HepG2 (cell line): ENCODE measurements around the gene PCP4L1. TPM values are rescaled to one million over a fixed set of nuclear protein-coding genes. Genes with fewer than 3 reads are reported as not detected.

Source experiments
- ATAC-seq: fragments of 200-7000 bp; cut with Tn5 transposase; 3 replicates; pipeline ENCODE4 v1.9.1; 2020; ENCODE audit warnings: mild to moderate bottlenecking, moderate library complexity
- BruUV-seq: library from RNA; stranded (reverse); fragments of 400-500 nt; replicated peaks from 2 replicates; lab custom pipeline; 2021; lab: Mats Ljungman, UMichigan
- CTCF ChIA-PET: fragments of 300-600 bp; formaldehyde crosslinking; extraction: SDS; loops from one replicate; lab custom pipeline; 2021; ENCODE audit warnings: low total read pairs, inconsistent platforms, low intra/inter-chr PET ratio; lab: Yijun Ruan, JAX
- POLR2A ChIA-PET: fragments of 350-600 bp; sonication (Branson Sonifier 250); formaldehyde crosslinking; loops from one replicate; lab custom pipeline; 2020; ENCODE audit warnings: antibody characterized with exemption, inconsistent platforms; lab: Yijun Ruan, JAX
- DNase-seq: peaks from one replicate; pipeline ENCODE4 v3.0.0-alpha.2; 2015; ENCODE audit warnings: low spot score
- FAIRE-seq: peaks from 3 replicates; lab custom pipeline; 2011; peaks lifted over from hg19 to GRCh38; lab: Jason Lieb, UNC
- H2AFZ ChIP-seq: one replicate; pipeline ENCODE4 v1.6.1; 2011; ENCODE audit warnings: low read length, inconsistent platforms
- H3K27ac ChIP-seq: fragments of 300-600 bp; 3 replicates; pipeline ENCODE4 v1.8.0; 2011; ENCODE audit warnings: mixed run types, mild to moderate bottlenecking, mixed read lengths, low read length, inconsistent platforms; ENCODE audit not compliant: insufficient read depth; ENCODE audit errors: extremely low read length
- H3K27me3 ChIP-seq, 2 experiments: fragments of 200-600 bp in 1 of 2; 2 replicates in 1 of 2; 3 replicates in 1 of 2; pipeline versions ENCODE4 v1.6.0 to v1.8.0; 2011; ENCODE audit warnings: low read length in 2 of 2, mild to moderate bottlenecking in 2 of 2, moderate library complexity in 2 of 2, inconsistent platforms in 1 of 2; ENCODE audit not compliant: insufficient read depth in 2 of 2, control insufficient read depth in 1 of 2
- H3K36me3 ChIP-seq, 2 experiments: fragments of 200-600 bp in 1 of 2; replicated peaks in 1 of 2; 2 replicates in 1 of 2; 3 replicates in 1 of 2; pipeline versions ENCODE4 v1.5.1 to v1.8.0; 2011; ENCODE audit warnings: low read length in 2 of 2, inconsistent platforms in 1 of 2; ENCODE audit not compliant: insufficient read depth in 2 of 2, control insufficient read depth in 1 of 2
- H3K4me1 ChIP-seq: 2 replicates; pipeline ENCODE4 v1.5.1; 2012; ENCODE audit warnings: low read length, inconsistent platforms; ENCODE audit not compliant: insufficient read depth
- H3K4me2 ChIP-seq: 2 replicates; pipeline ENCODE4 v1.6.0; 2011; ENCODE audit warnings: low read depth, low read length, inconsistent platforms
- H3K4me3 ChIP-seq, 3 experiments: fragments of 200-600 bp in 1 of 3; sonication (generic), shearing (Covaris generic) in 1 of 3; replicated peaks in 1 of 3; 2 replicates each; pipeline ENCODE4 v1.5.1; 2011 to 2016; ENCODE audit warnings: low read length in 3 of 3, inconsistent platforms in 2 of 3, low read depth in 2 of 3, mild to moderate bottlenecking in 2 of 3, control low read depth in 1 of 3, mixed read lengths in 1 of 3; ENCODE audit not compliant: insufficient read depth in 1 of 3
- H3K79me2 ChIP-seq: one replicate; pipeline ENCODE4 v1.6.1; 2011; ENCODE audit warnings: low read length, inconsistent platforms; ENCODE audit not compliant: insufficient read depth
- H3K9ac ChIP-seq: 2 replicates; pipeline ENCODE4 v1.6.0; 2011; ENCODE audit warnings: mild to moderate bottlenecking, low read depth, low read length, inconsistent platforms; ENCODE audit not compliant: insufficient read depth
- H3K9me3 ChIP-seq: 2 replicates; pipeline ENCODE4 v1.5.1; 2012; ENCODE audit warnings: mild to moderate bottlenecking, low read length
- H4K20me1 ChIP-seq: 2 replicates; pipeline ENCODE4 v1.6.0; 2011; ENCODE audit warnings: inconsistent platforms, mild to moderate bottlenecking, low read length, moderate library complexity; ENCODE audit not compliant: insufficient read depth
- CHD4 ChIP-seq: fragments of 200-600 bp; sonication (generic); IDR thresholded peaks from 2 replicates; pipeline ENCODE4 v1.7.0; 2017; ENCODE audit warnings: mild to moderate bottlenecking, low read length, borderline replicate concordance
- DNMT3B ChIP-seq: conservative IDR thresholded peaks from 2 replicates; pipeline ENCODE4 v1.6.1; 2016; ENCODE audit warnings: missing biosample characterization, control low read depth
- GABPA ChIP-seq, 2 experiments: IDR thresholded peaks; 2 replicates each; pipeline ENCODE4 v1.6.1; 2011 to 2016; ENCODE audit warnings: low read depth in 2 of 2, low read length in 1 of 2, missing biosample characterization in 1 of 2, missing genetic modification characterization in 1 of 2
- IKZF4 ChIP-seq: sonication (generic); formaldehyde crosslinking; IDR thresholded peaks from 2 replicates; pipeline ENCODE4 v1.5.1; 2020; ENCODE audit warnings: borderline replicate concordance, mild to moderate bottlenecking, low read depth, missing genetic modification reagents; ENCODE audit errors: not compliant biosample characterization
- MEIS2 ChIP-seq: sonication (generic); formaldehyde crosslinking; IDR thresholded peaks from 2 replicates; pipeline ENCODE4 v1.9.0; 2021; ENCODE audit warnings: mild to moderate bottlenecking, missing genetic modification reagents
- NR3C1 ChIP-seq: sonication (generic); formaldehyde crosslinking; IDR thresholded peaks from 2 replicates; pipeline ENCODE4 v1.4.0; 2020; ENCODE audit warnings: missing genetic modification reagents
- RBM22 ChIP-seq: fragments of 200-400 bp; formaldehyde crosslinking; optimal IDR thresholded peaks from 2 replicates; pipeline ENCODE3; 2017; ENCODE audit warnings: mild to moderate bottlenecking, low read length, moderate library complexity
- TOE1 ChIP-seq: sonication (generic); formaldehyde crosslinking; IDR thresholded peaks from 2 replicates; pipeline ENCODE4 v1.4.0; 2020; ENCODE audit warnings: mild to moderate bottlenecking, missing genetic modification reagents
- XRCC5 ChIP-seq: fragments of 200-400 bp; formaldehyde crosslinking; optimal IDR thresholded peaks from 2 replicates; pipeline ENCODE3; 2017; ENCODE audit warnings: mild to moderate bottlenecking, low read length
- ZFP36 ChIP-seq: fragments of 150-350 bp; IDR thresholded peaks from 2 replicates; pipeline ENCODE4 v1.6.1; 2018; ENCODE audit warnings: borderline replicate concordance, low read length, low read depth; ENCODE audit not compliant: partially characterized antibody
- ZNF143 ChIP-seq: sonication (generic); formaldehyde crosslinking; IDR thresholded peaks from 2 replicates; pipeline ENCODE4 v1.4.0; 2020; ENCODE audit warnings: missing genetic modification reagents
- ZNF343 ChIP-seq: sonication (generic); formaldehyde crosslinking; IDR thresholded peaks from 2 replicates; pipeline ENCODE4 v1.4.0; 2020; ENCODE audit warnings: mild to moderate bottlenecking, missing genetic modification reagents
- WGBS: methylation state at CpG from one replicate; pipeline ENCODE4 v1.1.6; 2017; ENCODE audit warnings: low lambda C conversion rate; 5-methylcytosine and 5-hydroxymethylcytosine counted together
- in situ Hi-C: cut with HindIII; loops from 2 replicates; pipeline ENCODE4 v1.10.0; 2017; ENCODE audit warnings: low pct_unique_long_range_greater_than_20kb; ENCODE audit not compliant: extremely low pct_ligation_motif_present
- intact Hi-C: fragments of 100-400 bp; cut with micrococcal nuclease; formaldehyde crosslinking; loops from one replicate; pipeline ENCODE4 v1.10.0; 2022; ENCODE audit not compliant: unreplicated experiment
- polyA plus RNA-seq, 8 experiments: library from polyadenylated mRNA; depleted of rRNA in 3 of 8; stranded (reverse) in 7 of 8; unstranded in 1 of 8; fragments of >200 nt; fragmentation: Illumina TruSeq in 4 of 8; extraction: Trizol in 4 of 8; gene quantifications; 2 replicates each; pipeline versions ENCODE4 v1.2.1 to v1.2.3, GENCODE V29; 2011 to 2016; ENCODE audit warnings: low read depth in 4 of 8, missing spikeins in 1 of 8, mixed read lengths in 1 of 8; ENCODE audit not compliant: insufficient read depth in 1 of 8
- total RNA-seq, 5 experiments: library from RNA; depleted of rRNA; stranded (reverse); fragments of >200 nt; fragmentation: Illumina TruSeq; extraction: Trizol; gene quantifications; 2 replicates each; pipeline ENCODE4 v1.2.3, GENCODE V29; 2016; ENCODE audit warnings: low read depth in 1 of 5
- TF ChIP-seq, protein P1 (sequence below): fragments of 450-650 bp; IDR thresholded peaks from 2 replicates; pipeline ENCODE4 v1.6.1; 2017
- TF ChIP-seq, protein P2 (sequence below): sonication (generic); formaldehyde crosslinking; IDR thresholded peaks from 2 replicates; pipeline ENCODE4 v1.8.1; 2023; ENCODE audit warnings: mild to moderate bottlenecking, missing genetic modification reagents
- TF ChIP-seq, protein P3 (sequence below): sonication (generic); formaldehyde crosslinking; IDR thresholded peaks from 2 replicates; pipeline ENCODE4 v1.5.1; 2020; ENCODE audit warnings: mild to moderate bottlenecking, missing genetic modification reagents
- TF ChIP-seq, protein P4 (sequence below): sonication (generic); formaldehyde crosslinking; IDR thresholded peaks from 2 replicates; pipeline ENCODE4 v1.9.0; 2022; ENCODE audit warnings: low read depth, missing genetic modification reagents

Gene PCP4L1
- total and polyA plus RNA-seq, 2 of the 13 experiments (the other 11 are each of a cell fraction or from before 2014, with no cell fraction given) = 0.28 TPM; not detected in 1

DNA sequence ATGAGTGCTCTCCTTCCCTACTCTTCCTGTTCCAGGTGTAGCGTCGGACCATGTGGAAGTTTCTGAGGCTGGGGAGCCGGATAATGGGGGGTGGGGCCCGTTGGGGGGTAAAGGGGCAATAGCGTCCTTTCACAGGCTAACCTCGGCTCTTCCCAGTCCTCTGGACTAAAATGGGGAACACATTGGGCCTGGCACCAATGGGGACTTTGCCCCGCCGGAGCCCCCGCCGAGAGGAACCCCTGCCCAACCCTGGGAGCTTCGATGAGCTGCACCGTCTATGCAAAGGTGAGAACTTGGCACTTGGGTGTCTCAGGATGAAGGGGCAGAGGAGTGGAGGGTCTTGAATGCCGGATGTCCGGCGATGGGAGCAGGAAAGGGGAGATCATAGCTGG, 32.2 kb upstream of the PCP4L1 start:
- intact Hi-C loops = loop anchor here (2.0 to 5.0 kb wide), 2 partner anchors 64 to 86 kb away; partner anchors contain the start of gene SDHC
- Histone ChIP-seq H3K4me1 (peaks cover 53% of the 10 kb centered on the region), H3K9ac (peak overlapping the region; percentile 74), H3K9me3 (no peaks in the 10 kb centered on the region), H3K27me3 (no peaks in the 10 kb centered on the region; a peak in 1 of 5 replicates), H3K4me3 (peak overlapping the region; percentile 81 to 82 (median 81)), H4K20me1 (peaks cover 11% of the 10 kb centered on the region), H3K4me2 (peak overlapping the region; percentile 92), H3K36me3 (peaks cover 13 to 49% of the 10 kb centered on the region in 2 experiments), H3K79me2 (peaks cover 32% of the 10 kb centered on the region), H2AFZ (no peak overlapping the region), H3K27ac (peak overlapping the region; percentile 69)
- in situ Hi-C loops = loop anchor here (5.0 to 10.0 kb wide), 2 partner anchors 66 to 158 kb away; no protein-coding TSS in a partner anchor
- ChIA-PET CTCF (interaction anchor here (0.7 to 3.7 kb wide), 6 partner anchors 15 to 156 kb away, joined by 3 to 36 read pairs (median 8); no protein-coding TSS in a partner anchor), POLR2A (interaction anchor here (1.0 to 12.5 kb wide), 19 partner anchors 9 to 206 kb away, joined by 3 to 357 read pairs (median 9); partner anchors contain the start of genes ADAMTS4, CFAP126, DEDD and F11R)
- BruUV-seq = no TSS peak
- FAIRE-seq (no peak), ATAC-seq (no peak), DNase-seq (no peak)
- WGBS = 2% methylated on average over 12 of the region's 15 CpGs
- TF ChIP-seq GABPA (IDR thresholded peaks at IDR 0.05; ENCODE audit: low read depth, low read length) (0 out of 2 replicates have a peak, but pooled peaks have one; percentile 27), GABPA (CRISPR knock-in tag; IDR thresholded peaks at IDR 0.05; ENCODE audit: low read depth) (no peak), RBM22 (no peak), ZFP36 (no peak), IKZF4 (CRISPR knock-in tag) (no peak), ZNF143 (CRISPR knock-in tag) (no peak), ZNF343 (CRISPR knock-in tag) (no peak), MEIS2 (CRISPR knock-in tag) (no peak), CHD4 (no peak), NR3C1 (CRISPR knock-in tag) (no peak), XRCC5 (no peak), DNMT3B (CRISPR knock-in tag) (no peak), TOE1 (CRISPR knock-in tag) (no peak)
- TF ChIP-seq, protein P1, sequence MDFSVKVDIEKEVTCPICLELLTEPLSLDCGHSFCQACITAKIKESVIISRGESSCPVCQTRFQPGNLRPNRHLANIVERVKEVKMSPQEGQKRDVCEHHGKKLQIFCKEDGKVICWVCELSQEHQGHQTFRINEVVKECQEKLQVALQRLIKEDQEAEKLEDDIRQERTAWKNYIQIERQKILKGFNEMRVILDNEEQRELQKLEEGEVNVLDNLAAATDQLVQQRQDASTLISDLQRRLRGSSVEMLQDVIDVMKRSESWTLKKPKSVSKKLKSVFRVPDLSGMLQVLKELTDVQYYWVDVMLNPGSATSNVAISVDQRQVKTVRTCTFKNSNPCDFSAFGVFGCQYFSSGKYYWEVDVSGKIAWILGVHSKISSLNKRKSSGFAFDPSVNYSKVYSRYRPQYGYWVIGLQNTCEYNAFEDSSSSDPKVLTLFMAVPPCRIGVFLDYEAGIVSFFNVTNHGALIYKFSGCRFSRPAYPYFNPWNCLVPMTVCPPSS = no peak
- TF ChIP-seq, protein P2, sequence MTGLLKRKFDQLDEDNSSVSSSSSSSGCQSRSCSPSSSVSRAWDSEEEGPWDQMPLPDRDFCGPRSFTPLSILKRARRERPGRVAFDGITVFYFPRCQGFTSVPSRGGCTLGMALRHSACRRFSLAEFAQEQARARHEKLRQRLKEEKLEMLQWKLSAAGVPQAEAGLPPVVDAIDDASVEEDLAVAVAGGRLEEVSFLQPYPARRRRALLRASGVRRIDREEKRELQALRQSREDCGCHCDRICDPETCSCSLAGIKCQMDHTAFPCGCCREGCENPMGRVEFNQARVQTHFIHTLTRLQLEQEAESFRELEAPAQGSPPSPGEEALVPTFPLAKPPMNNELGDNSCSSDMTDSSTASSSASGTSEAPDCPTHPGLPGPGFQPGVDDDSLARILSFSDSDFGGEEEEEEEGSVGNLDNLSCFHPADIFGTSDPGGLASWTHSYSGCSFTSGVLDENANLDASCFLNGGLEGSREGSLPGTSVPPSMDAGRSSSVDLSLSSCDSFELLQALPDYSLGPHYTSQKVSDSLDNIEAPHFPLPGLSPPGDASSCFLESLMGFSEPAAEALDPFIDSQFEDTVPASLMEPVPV (CRISPR knock-in tag) = 0 out of 2 replicates have a peak, but pooled peaks have one; percentile 34
- TF ChIP-seq, protein P3, sequence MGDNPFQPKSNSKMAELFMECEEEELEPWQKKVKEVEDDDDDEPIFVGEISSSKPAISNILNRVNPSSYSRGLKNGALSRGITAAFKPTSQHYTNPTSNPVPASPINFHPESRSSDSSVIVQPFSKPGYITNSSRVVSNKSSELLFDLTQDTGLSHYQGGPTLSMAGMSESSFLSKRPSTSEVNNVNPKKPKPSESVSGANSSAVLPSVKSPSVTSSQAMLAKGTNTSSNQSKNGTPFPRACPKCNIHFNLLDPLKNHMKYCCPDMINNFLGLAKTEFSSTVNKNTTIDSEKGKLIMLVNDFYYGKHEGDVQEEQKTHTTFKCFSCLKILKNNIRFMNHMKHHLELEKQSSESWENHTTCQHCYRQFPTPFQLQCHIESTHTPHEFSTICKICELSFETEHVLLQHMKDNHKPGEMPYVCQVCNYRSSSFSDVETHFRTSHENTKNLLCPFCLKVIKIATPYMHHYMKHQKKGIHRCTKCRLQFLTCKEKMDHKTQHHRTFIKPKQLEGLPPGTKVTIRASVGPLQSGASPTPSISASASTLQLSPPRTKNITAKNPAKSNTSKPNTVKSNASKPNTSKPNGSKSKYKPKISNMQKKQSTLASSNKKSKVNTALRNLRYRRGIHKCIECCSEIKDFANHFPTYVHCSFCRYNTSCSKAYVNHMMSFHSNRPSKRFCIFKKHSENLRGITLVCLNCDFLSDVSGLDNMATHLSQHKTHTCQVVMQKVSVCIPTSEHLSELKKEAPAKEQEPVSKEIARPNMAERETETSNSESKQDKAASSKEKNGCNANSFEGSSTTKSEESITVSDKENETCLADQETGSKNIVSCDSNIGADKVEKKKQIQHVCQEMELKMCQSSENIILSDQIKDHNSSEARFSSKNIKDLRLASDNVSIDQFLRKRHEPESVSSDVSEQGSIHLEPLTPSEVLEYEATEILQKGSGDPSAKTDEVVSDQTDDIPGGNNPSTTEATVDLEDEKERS (CRISPR knock-in tag) = no peak
- TF ChIP-seq, protein P4, sequence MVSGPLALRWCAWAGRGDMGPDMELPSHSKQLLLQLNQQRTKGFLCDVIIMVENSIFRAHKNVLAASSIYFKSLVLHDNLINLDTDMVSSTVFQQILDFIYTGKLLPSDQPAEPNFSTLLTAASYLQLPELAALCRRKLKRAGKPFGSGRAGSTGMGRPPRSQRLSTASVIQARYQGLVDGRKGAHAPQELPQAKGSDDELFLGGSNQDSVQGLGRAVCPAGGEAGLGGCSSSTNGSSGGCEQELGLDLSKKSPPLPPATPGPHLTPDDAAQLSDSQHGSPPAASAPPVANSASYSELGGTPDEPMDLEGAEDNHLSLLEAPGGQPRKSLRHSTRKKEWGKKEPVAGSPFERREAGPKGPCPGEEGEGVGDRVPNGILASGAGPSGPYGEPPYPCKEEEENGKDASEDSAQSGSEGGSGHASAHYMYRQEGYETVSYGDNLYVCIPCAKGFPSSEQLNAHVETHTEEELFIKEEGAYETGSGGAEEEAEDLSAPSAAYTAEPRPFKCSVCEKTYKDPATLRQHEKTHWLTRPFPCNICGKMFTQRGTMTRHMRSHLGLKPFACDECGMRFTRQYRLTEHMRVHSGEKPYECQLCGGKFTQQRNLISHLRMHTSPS (CRISPR knock-in tag) = no peak
